ENCODE measurements around the gene TMEM131. TPM values are rescaled to one million over a fixed set of nuclear protein-coding genes. Genes with fewer than 3 reads are reported as not detected.
"Not testable (repeated sequence)": the region's sequence is repeated elsewhere in the genome, so short reads cannot be mapped to it uniquely, and the experiment has no call there.

TMEM131 gene
- polyA plus RNA-seq, 3 donors, result 45.1 to 48.1 (median 46.7) TPM

- DNase-seq (ENCODE audit: extremely low read depth in 1 of 11, low read depth in 9 of 11, low spot score in 4 of 11), result no peak
Observed at GRCh38 chr2:97712693-97713295, 283.0 kb downstream of the TMEM131 start.

- DNase-seq (ENCODE audit: extremely low read depth in 1 of 11, low read depth in 9 of 11, low spot score in 4 of 11), result not testable (repeated sequence)
Observed at GRCh38 chr2:97712175-97712574, 283.6 kb downstream of the TMEM131 start.

DNA sequence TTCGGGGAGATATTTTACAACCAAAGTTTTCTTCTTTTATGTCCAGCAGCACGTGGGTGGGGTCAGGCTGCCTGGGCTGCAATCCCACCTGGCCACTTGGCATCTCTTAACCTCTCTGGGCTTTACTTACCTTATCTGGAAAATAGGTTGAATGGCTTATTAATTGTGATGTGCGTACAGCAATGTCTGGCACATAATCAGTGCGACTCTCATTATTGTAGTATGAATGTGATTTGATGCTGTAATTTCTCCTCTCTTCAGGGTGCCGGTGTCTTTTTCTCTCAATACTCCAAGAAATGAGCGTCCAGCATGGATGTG lies 284.4 kb downstream of the TMEM131 start:
- DNase-seq (ENCODE audit: extremely low read depth in 1 of 11, low read depth in 9 of 11, low spot score in 4 of 11), result no peak

- no peak for DNase-seq (ENCODE audit: extremely low read depth in 1 of 11, low read depth in 9 of 11, low spot score in 4 of 11)
Observed at GRCh38 chr2:97708608-97709007, 287.1 kb downstream of the TMEM131 start.

GRCh38 chr2:97708048-97708380 lies 287.7 kb downstream of the TMEM131 start:
- DNase-seq (ENCODE audit: extremely low read depth in 1 of 11, low read depth in 9 of 11, low spot score in 4 of 11), result no peak

- DNase-seq (ENCODE audit: extremely low read depth in 1 of 11, low read depth in 9 of 11, low spot score in 4 of 11), result no peak
Observed at GRCh38 chr2:97707362-97708047, 288.2 kb downstream of the TMEM131 start.

DNA sequence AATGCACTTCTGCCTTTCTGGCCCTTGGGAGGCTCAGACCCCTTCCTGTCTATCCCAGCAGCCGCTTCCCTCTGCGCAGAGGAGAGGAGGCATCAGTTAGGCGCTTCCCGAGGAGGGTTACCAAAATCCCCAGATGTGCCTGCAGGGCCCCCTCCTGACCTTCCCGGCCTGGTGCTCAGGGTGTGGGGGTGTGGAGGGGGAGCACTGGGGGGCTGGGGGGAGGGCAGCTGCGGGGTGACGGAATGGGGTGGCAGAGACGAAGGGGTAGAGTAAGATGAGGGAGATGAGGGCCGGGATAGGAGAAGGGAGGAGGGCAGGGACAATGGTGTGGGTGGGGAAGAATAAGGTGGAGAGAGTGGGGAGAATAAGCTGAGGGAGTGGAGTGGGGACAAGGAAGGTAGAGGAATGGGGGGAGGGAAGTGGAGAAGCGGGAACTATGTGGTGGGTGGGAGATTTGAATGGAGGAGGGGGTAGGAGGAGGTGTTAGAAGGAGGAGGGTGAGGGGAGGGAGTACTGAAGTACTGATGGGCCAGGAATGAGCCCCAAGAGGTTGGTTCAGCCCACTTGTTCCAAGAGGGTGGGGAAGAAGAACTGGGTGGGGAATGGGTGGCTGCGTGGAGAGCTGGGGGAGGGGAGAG lies 288.9 kb downstream of the TMEM131 start:
- DNase-seq (ENCODE audit: extremely low read depth in 1 of 11, low read depth in 9 of 11, low spot score in 4 of 11), result no peak

Other genes with a start within 250 kb of the TMEM131 start
- 1 to 10 TPM in 1 of 3 donors, under 1 TPM in 2; 0.26 to 1.1 (median 0.47) TPM for gene VWA3B, start 91.2 kb upstream of the TMEM131 start, polyA plus RNA-seq (ENCODE audit: insufficient read length in 3 of 3)

Data from renal cortex interstitium (tissue), 11 donors.